SU-DHL-6 (cell line): Measurements from ENCODE around the gene NOC2L.

Experiments used
- H2AFZ ChIP-seq: fragments of 200-600 bp; sonication (generic); 2 replicates; pipeline ENCODE4 v1.6.1; 2014; ENCODE audit warnings: low read depth, mild to moderate bottlenecking, moderate library complexity, mixed read lengths, antibody characterized with exemption, low read length; ENCODE audit not compliant: severe bottlenecking
- H3F3A ChIP-seq: fragments of 200-600 bp; shearing (Covaris generic); 2 replicates; pipeline ENCODE4 v1.6.0; 2016; ENCODE audit warnings: antibody characterized with exemption, mild to moderate bottlenecking; ENCODE audit not compliant: insufficient read depth
- H3K27ac ChIP-seq: fragments of 200-600 bp; sonication (generic); 2 replicates; pipeline ENCODE4 v1.5.1; 2016; ENCODE audit warnings: low read depth, mild to moderate bottlenecking, low read length, moderate library complexity, mixed read lengths
- H3K27me3 ChIP-seq: fragments of 200-600 bp; sonication (generic), shearing (Covaris generic); 2 replicates; pipeline ENCODE4 v1.6.0; 2014; ENCODE audit warnings: mild to moderate bottlenecking, low read length
- H3K36me3 ChIP-seq: fragments of 200-600 bp; sonication (generic); 2 replicates; pipeline ENCODE4 v1.6.1; 2014; ENCODE audit warnings: mild to moderate bottlenecking, low read length, mixed read lengths
- H3K4me2 ChIP-seq: fragments of 300-600, 200-600 bp; shearing (Covaris generic), sonication (generic); 2 replicates; pipeline ENCODE4 v1.6.0; 2014; ENCODE audit warnings: low read length, low read depth, mild to moderate bottlenecking; ENCODE audit not compliant: poor library complexity, severe bottlenecking
- H3K4me3 ChIP-seq: fragments of 200-600 bp; sonication (generic); 2 replicates; pipeline ENCODE4 v1.5.1; 2014; ENCODE audit warnings: antibody characterized with exemption, low read length, mild to moderate bottlenecking, mixed read lengths; ENCODE audit not compliant: insufficient read depth, poor library complexity, severe bottlenecking
- H3K79me2 ChIP-seq: fragments of 200-600 bp; sonication (generic); 2 replicates; pipeline ENCODE4 v1.6.1; 2014; ENCODE audit warnings: mild to moderate bottlenecking, low read length, moderate library complexity; ENCODE audit not compliant: insufficient read depth
- H3K9ac ChIP-seq: fragments of 200-600 bp; sonication (generic); 2 replicates; pipeline ENCODE4 v1.7.0; 2014; ENCODE audit warnings: mild to moderate bottlenecking, low read length
- H3K9me2 ChIP-seq: fragments of 200-600 bp; sonication (generic); replicated peaks from 2 replicates; pipeline ENCODE4 v1.6.1; 2014; ENCODE audit warnings: low read length; ENCODE audit not compliant: insufficient read depth
- H3K9me3 ChIP-seq: fragments of 200-600 bp; sonication (generic); 2 replicates; pipeline ENCODE4 v1.6.1; 2014; ENCODE audit warnings: low read length, mixed read lengths; ENCODE audit not compliant: insufficient read depth
- H4K20me1 ChIP-seq: fragments of 200-600 bp; sonication (generic); 2 replicates; pipeline ENCODE4 v1.6.1; 2014; ENCODE audit warnings: low read depth, mild to moderate bottlenecking, antibody characterized with exemption, low read length, moderate library complexity, mixed read lengths
- CTCF ChIP-seq: fragments of 200-600 bp; sonication (generic); IDR thresholded peaks from one replicate; pipeline ENCODE4 v1.5.1; 2017; ENCODE audit warnings: antibody characterized with exemption, mild to moderate bottlenecking, low read length, moderate library complexity; ENCODE audit not compliant: insufficient read depth, poor library complexity, severe bottlenecking
- EZH2phosphoT487 ChIP-seq: fragments of 200-600 bp; sonication (generic), shearing (Covaris generic); conservative IDR thresholded peaks from 2 replicates; pipeline ENCODE4 v1.6.1; 2018; ENCODE audit warnings: mild to moderate bottlenecking, antibody characterized with exemption, low read length, moderate library complexity, mixed read lengths

The NOC2L gene

GRCh38 chr1:906600-907420 lies 52.2 kb downstream of the NOC2L start:
- Histone ChIP-seq H3K27me3 (no peaks in the 10 kb centered on the region), H2AFZ (no peak overlapping the region), H3K4me3 (no peak overlapping the region)

GRCh38 chr1:905811-906599 lies 53.1 kb downstream of the NOC2L start:
- H3K27ac ChIP-seq: no peak overlapping the region
- no peaks in the 10 kb centered on the region for H4K20me1 ChIP-seq
- H3K27me3 ChIP-seq: no peaks in the 10 kb centered on the region
- H3K79me2 ChIP-seq: no peaks in the 10 kb centered on the region
- H2AFZ ChIP-seq: no peak overlapping the region
- no peak overlapping the region for H3K4me3 ChIP-seq
- H3K9ac ChIP-seq: no peak overlapping the region
- no peaks in the 10 kb centered on the region for H3K9me3 ChIP-seq
- no peaks in the 10 kb centered on the region for H3K36me3 ChIP-seq
- H3K4me2 ChIP-seq: no peak overlapping the region
- no peak for TF ChIP-seq EZH2phosphoT487
- no peak for TF ChIP-seq CTCF
- H3F3A ChIP-seq: no peaks in the 10 kb centered on the region
- H3K9me2 ChIP-seq: no peaks in the 10 kb centered on the region

More at GRCh38 chr1:906600-907420, 52.2 kb downstream of the NOC2L start:
- no peaks in the 10 kb centered on the region for H3K36me3 ChIP-seq
- H3K4me2 ChIP-seq: no peak overlapping the region
- H3K9me3 ChIP-seq: no peaks in the 10 kb centered on the region
- no peaks in the 10 kb centered on the region for H4K20me1 ChIP-seq
- no peaks in the 10 kb centered on the region for H3K79me2 ChIP-seq
- no peaks in the 10 kb centered on the region for H3K9me2 ChIP-seq
- TF ChIP-seq EZH2phosphoT487 (no peak), CTCF (no peak)
- H3K27ac ChIP-seq: no peak overlapping the region
- no peak overlapping the region for H3K9ac ChIP-seq
- no peaks in the 10 kb centered on the region for H3F3A ChIP-seq

- no peak for TF ChIP-seq EZH2phosphoT487
- TF ChIP-seq CTCF: no peak
- Histone ChIP-seq H4K20me1 (no peaks in the 10 kb centered on the region), H3K9me2 (no peaks in the 10 kb centered on the region), H3F3A (no peaks in the 10 kb centered on the region), H2AFZ (peak overlapping the region; percentile 75), H3K4me3 (peak overlapping the region; percentile 23), H3K9me3 (no peaks in the 10 kb centered on the region), H3K79me2 (no peaks in the 10 kb centered on the region), H3K27me3 (no peaks in the 10 kb centered on the region), H3K27ac (no peak overlapping the region), H3K36me3 (no peaks in the 10 kb centered on the region), H3K9ac (peak overlapping the region; percentile 33; the same call in 1 of the 2 replicates), H3K4me2 (peak overlapping the region; percentile 49)
Observed at GRCh38 chr1:905071-905749, 53.8 kb downstream of the NOC2L start.
